A549 treated with RU486 at 1 μM for 4 hours (cell line): ENCODE results near the gene NUP188. TPM values are rescaled to one million over a fixed set of nuclear protein-coding genes. Genes with fewer than 3 reads are reported as not detected.

Source experiments
- total RNA-seq: library from RNA; stranded (reverse); fragments of 200-300 nt; extraction: Qiagen RNA extraction; gene quantifications from 5 replicates; pipeline ENCODE4 v1.2.3, GENCODE V29; 2022; ENCODE audit warnings: low read depth

NUP188 gene
- 36.0 to 42.3 TPM (median 38.6 TPM) in 5 replicates for total RNA-seq

GRCh38 chr9:128947527-128948301 is at the start of gene NUP188, which contains the start of gene DOLK:
Gene NUP188 (plus strand): TSS chr9:128947699. CDS start chr9:128947720, 21 bp downstream.
Gene DOLK (minus strand): TSS chr9:128947603. CDS start chr9:128947303, 300 bp downstream.

GRCh38 chr9:128920381-128921058 is 27.0 kb upstream of the NUP188 start, which contains the start of gene PHYHD1:
Gene PHYHD1 (plus strand): TSS chr9:128920982. CDS start chr9:128922324, 1,342 bp downstream.

GRCh38 chr9:129028192-129028966 is 80.9 kb downstream of the NUP188 start, which contains the start of gene SH3GLB2:
Gene SH3GLB2 (minus strand): TSS chr9:129028331. CDS start chr9:129028154, 177 bp downstream.

GRCh38 chr9:129036241-129036922 is 88.9 kb downstream of the NUP188 start, which contains the start of gene MIGA2:
Gene MIGA2 (plus strand): TSS chr9:129036626. CDS start chr9:129040595, 3,969 bp downstream.

Other genes with a start within 250 kb of the NUP188 start
- 11.0 to 16.7 TPM (median 14.9 TPM) in 5 replicates for gene PKN3, start 245.2 kb upstream of the NUP188 start, total RNA-seq
- gene ZDHHC12, start 223.6 kb upstream of the NUP188 start, total RNA-seq: 55.5 to 94.9 TPM (median 86.5 TPM) in 5 replicates
- gene ZER1, start 175.8 kb upstream of the NUP188 start, total RNA-seq: 12.0 to 16.3 TPM (median 15.4 TPM) in 5 replicates
- gene TBC1D13, start 160.4 kb upstream of the NUP188 start, total RNA-seq: 18.0 to 21.8 TPM (median 20.2 TPM) in 5 replicates
- gene ENDOG, start 129.2 kb upstream of the NUP188 start, total RNA-seq: 14.5 to 32.2 TPM (median 27.6 TPM) in 5 replicates
- 23.5 to 47.1 TPM (median 42.2 TPM) in 5 replicates for gene SPOUT1, start 117.9 kb upstream of the NUP188 start, total RNA-seq
- gene KYAT1, start 65.7 kb upstream of the NUP188 start, total RNA-seq: 6.8 to 8.8 TPM (median 8.2 TPM) in 5 replicates
- 34.3 to 48.3 TPM (median 44.8 TPM) in 5 replicates for gene LRRC8A, start 65.6 kb upstream of the NUP188 start, total RNA-seq
- not detected in 5 replicates for gene PHYHD1, start 26.7 kb upstream of the NUP188 start, total RNA-seq
- 27.4 to 35.9 TPM (median 35.3 TPM) in 5 replicates for gene DOLK, start 96 bp upstream of the NUP188 start, total RNA-seq
- 32.5 to 52.2 TPM (median 45.4 TPM) in 5 replicates for gene SH3GLB2, start 80.6 kb downstream of the NUP188 start, total RNA-seq
- 9.0 to 14.1 TPM (median 11.8 TPM) in 5 replicates for gene MIGA2, start 88.9 kb downstream of the NUP188 start, total RNA-seq
- gene DOLPP1, start 133.4 kb downstream of the NUP188 start, total RNA-seq: 17.7 to 19.0 TPM (median 18.9 TPM) in 5 replicates
- 25.1 to 32.4 TPM (median 30.0 TPM) in 5 replicates for gene CRAT, start 163.1 kb downstream of the NUP188 start, total RNA-seq
- 117 to 135 TPM (median 128 TPM) in 5 replicates for gene PTPA, start 163.7 kb downstream of the NUP188 start, total RNA-seq
- gene IER5L, start 230.6 kb downstream of the NUP188 start, total RNA-seq: 36.1 to 75.2 TPM (median 74.3 TPM) in 5 replicates